ENCODE results near the gene CFAP100. TPM values are rescaled to one million over a fixed set of nuclear protein-coding genes. Genes with fewer than 3 reads are reported as not detected.

CFAP100 gene
- total and polyA plus RNA-seq, 2 of the 4 experiments (the other 2 are of a cell fraction): not detected

- H2BK5ac ChIP-seq (ENCODE audit: low read depth, low read length, poor library complexity, severe bottlenecking): no peak overlapping the region
- H2AFZ ChIP-seq (replicated peaks; ENCODE audit: low read length, poor library complexity): no peak overlapping the region
- no peaks in the 10 kb centered on the region; the same call in 1 of the 2 replicates for H3K4me1 ChIP-seq (ENCODE audit: control insufficient read depth, insufficient read depth, low read length)
- H3K18ac ChIP-seq (ENCODE audit: low read depth, low read length): no peak overlapping the region
- BruUV-seq (replicated peaks): no TSS peak
- H2BK120ac ChIP-seq (ENCODE audit: low read depth, low read length): no peak overlapping the region
- H3K79me1 ChIP-seq (ENCODE audit: low read depth in 1 of 2, low read length in 2 of 2): no peaks in the 10 kb centered on the region
- intact Hi-C loops (cut with micrococcal nuclease) (no loop called here), in situ Hi-C loops (cut with MboI; ENCODE audit: low sequenced_read_pairs) (no loop called here), dilution Hi-C loops (cut with HindIII; ENCODE audit: low sequenced_read_pairs, unreplicated experiment) (no loop called here)
- no peak overlapping the region for H3K4ac ChIP-seq (ENCODE audit: low read depth, low read length)
- no peaks in the 10 kb centered on the region for H3K36me3 ChIP-seq (ENCODE audit: control insufficient read depth, insufficient read depth, low read length)
- H3K56ac ChIP-seq (ENCODE audit: extremely low read depth, insufficient read depth, low read length): no peak overlapping the region
- H2AK9ac ChIP-seq (replicated peaks; ENCODE audit: low read depth, low read length, poor library complexity): no peak overlapping the region
- H3K14ac ChIP-seq (replicated peaks; ENCODE audit: low read depth, low read length): no peak overlapping the region
- H2BK15ac ChIP-seq (ENCODE audit: low read depth, low read length): no peak overlapping the region
- no peak overlapping the region for H3K23ac ChIP-seq (ENCODE audit: low read depth, low read length)
- no peak for ATAC-seq (ENCODE audit: low read depth)
- TF ChIP-seq CHD1 (IDR thresholded peaks at IDR 0.05; ENCODE audit: low read depth, low read length) (no peak), MAZ (IDR thresholded peaks at IDR 0.05; ENCODE audit: borderline replicate concordance, low read depth, low read length) (no peak), ELK1 (IDR thresholded peaks at IDR 0.05; ENCODE audit: borderline replicate concordance, low read depth, low read length) (no peak), SMC3 (IDR thresholded peaks at IDR 0.05; ENCODE audit: low read depth, low read length) (no peak), USF2 (IDR thresholded peaks at IDR 0.05; ENCODE audit: low read depth, low read length) (no peak), MXI1 (IDR thresholded peaks at IDR 0.05; ENCODE audit: borderline replicate concordance, low read depth, low read length) (no peak), NFE2L2 (IDR thresholded peaks at IDR 0.05; ENCODE audit: low read depth, low read length) (no peak), BHLHE40 (IDR thresholded peaks at IDR 0.05; ENCODE audit: low read depth, low read length) (no peak), CTCF (conservative IDR thresholded peaks at IDR 0.05; ENCODE audit: low read depth, low read length) (no peak), MAFK (IDR thresholded peaks at IDR 0.05; ENCODE audit: low read depth, low read length) (no peak), RFX5 (IDR thresholded peaks at IDR 0.05; ENCODE audit: low read depth, low read length) (no peak), FOS (IDR thresholded peaks at IDR 0.05; ENCODE audit: low read depth, low read length) (no peak), POLR2A (IDR thresholded peaks at IDR 0.05; ENCODE audit: low read depth, low read length) (no peak), CEBPB (IDR thresholded peaks at IDR 0.05; ENCODE audit: low read depth, low read length) (no peak), RCOR1 (IDR thresholded peaks at IDR 0.05; ENCODE audit: insufficient replicate concordance, low read length) (no peak), RAD21 (IDR thresholded peaks at IDR 0.05; ENCODE audit: low read length) (no peak)
- H2AK5ac ChIP-seq (ENCODE audit: low read depth, low read length): no peak overlapping the region
- WGBS, 2 experiments (ENCODE audit: extremely low coverage in 2 of 2, insufficient read length in 1 of 2): no CpG with 5 or more reads among the region's 20 CpGs
- no peak for DNase-seq
- no peak overlapping the region for H2BK20ac ChIP-seq (ENCODE audit: low read depth, low read length)
- H3K4me3 ChIP-seq (ENCODE audit: insufficient read depth, low read depth, low read length): no peak overlapping the region
- no peaks in the 10 kb centered on the region for H3K9me3 ChIP-seq (ENCODE audit: control insufficient read depth, insufficient read depth, low read length)
- no peaks in the 10 kb centered on the region for H3K9me1 ChIP-seq (ENCODE audit: insufficient read depth, low read length)
- ChIA-PET POLR2A (ENCODE audit: unreplicated experiment) (no interaction called here), CTCF (no interaction called here)
- no peak overlapping the region for H3K4me2 ChIP-seq (ENCODE audit: low read depth, low read length)
- peaks cover 24% of the 10 kb centered on the region for H3K27me3 ChIP-seq (ENCODE audit: control insufficient read depth, insufficient read depth, low read length)
- H3K9ac ChIP-seq (ENCODE audit: low read depth, low read length): no peak overlapping the region
- no peak overlapping the region for H4K91ac ChIP-seq (ENCODE audit: insufficient read depth, low read depth, low read length)
- no peak overlapping the region for H4K5ac ChIP-seq (ENCODE audit: low read depth, low read length)
- H4K8ac ChIP-seq (ENCODE audit: low read depth in 2 of 2, low read length in 2 of 2): no peak overlapping the region
- no peaks in the 10 kb centered on the region for H4K20me1 ChIP-seq (ENCODE audit: insufficient read depth, low read length)
- no peak overlapping the region for H3K27ac ChIP-seq (ENCODE audit: insufficient read depth, low read length)
Measured at GRCh38 chr3:126418661-126419131, 24.0 kb downstream of the CFAP100 start.
